GM19240 (cell line): ENCODE measurements around the gene RAD51B.

ENCODE experiments used
- DNase-seq: peaks from one replicate; pipeline ENCODE4 v3.0.0; 2011; ENCODE audit warnings: low spot score; ENCODE audit not compliant: insufficient read length

RAD51B gene

GRCh38 chr14:68585690-68586089 is 766.1 kb downstream of the RAD51B start:
- DNase-seq, result no peak

GRCh38 chr14:68586896-68587751 is 767.5 kb downstream of the RAD51B start:
- no peak for DNase-seq

GRCh38 chr14:68587931-68588330 is 768.4 kb downstream of the RAD51B start:
- no peak for DNase-seq

- no peak for DNase-seq
These were observed 770.0 kb downstream of the RAD51B start for GRCh38 chr14:68589447-68590200.

- no peak for DNase-seq
These were observed 770.6 kb downstream of the RAD51B start for GRCh38 chr14:68590201-68590522.

- no peak for DNase-seq
These were observed 772.2 kb downstream of the RAD51B start for GRCh38 chr14:68591786-68592185.

- DNase-seq, result no peak
These were observed 773.5 kb downstream of the RAD51B start for GRCh38 chr14:68592948-68593556.

GRCh38 chr14:68593806-68594536 is 774.4 kb downstream of the RAD51B start:
- no peak for DNase-seq

- DNase-seq, result no peak
These were observed 775.3 kb downstream of the RAD51B start for GRCh38 chr14:68594737-68595380.

- no peak for DNase-seq
These were observed 776.6 kb downstream of the RAD51B start for GRCh38 chr14:68596211-68596610.

GRCh38 chr14:68596701-68597100 is 777.1 kb downstream of the RAD51B start:
- no peak for DNase-seq

- DNase-seq, result no peak
These were observed 778.5 kb downstream of the RAD51B start for GRCh38 chr14:68598089-68598488.

GRCh38 chr14:68598621-68599447 is 779.3 kb downstream of the RAD51B start:
- no peak for DNase-seq

- DNase-seq, result no peak
These were observed 780.5 kb downstream of the RAD51B start for GRCh38 chr14:68599896-68600610.

- no peak for DNase-seq
These were observed 782.9 kb downstream of the RAD51B start for GRCh38 chr14:68602507-68602906.

GRCh38 chr14:68603533-68604360 is 784.2 kb downstream of the RAD51B start:
- no peak for DNase-seq

GRCh38 chr14:68604361-68604730 is 784.8 kb downstream of the RAD51B start:
- DNase-seq, result no peak

- DNase-seq, result no peak
These were observed 785.2 kb downstream of the RAD51B start for GRCh38 chr14:68604822-68605221.

- no peak for DNase-seq
These were observed 786.6 kb downstream of the RAD51B start for GRCh38 chr14:68606176-68606575.
